Dermis blood vessel endothelial cell (primary cell): ENCODE data around the gene NOL11. TPM values are rescaled to one million over a fixed set of nuclear protein-coding genes. Genes with fewer than 3 reads are reported as not detected.
A peak's percentile ranks its signal among the peaks of the same experiment; 100 is the strongest.
"Not testable (repeated sequence)": the region's sequence is repeated elsewhere in the genome, so short reads cannot be mapped to it uniquely, and the experiment has no call there.

Experiments
- DNase-seq: peaks from one replicate; pipeline ENCODE4 v3.0.0; 2010
- total RNA-seq: library from RNA; depleted of rRNA; stranded (reverse); fragments of >200 nt; gene quantifications from 2 replicates; pipeline ENCODE4 v1.2.3, GENCODE V29; 2014

NOL11 gene
- total RNA-seq: 32.3 and 45.8 TPM in 2 replicates

GRCh38 chr17:67717624-67718324 lies at the start of gene NOL11:
Gene NOL11, plus strand, starts transcription at chr17:67717936. Its CDS starts 12 bp downstream, at chr17:67717948.
- peak; percentile 100 for DNase-seq

- peak; percentile 5 for DNase-seq
Observed at GRCh38 chr17:67671493-67671892, 46.2 kb upstream of the NOL11 start.

GRCh38 chr17:67672592-67673335 lies 45.0 kb upstream of the NOL11 start:
- no peak for DNase-seq

- peak; percentile 7 for DNase-seq
Observed at GRCh38 chr17:67675481-67675880, 42.3 kb upstream of the NOL11 start.

- DNase-seq: no peak
Observed at GRCh38 chr17:67676305-67676704, 41.4 kb upstream of the NOL11 start.

- DNase-seq: no peak
Observed at GRCh38 chr17:67678414-67678813, 39.3 kb upstream of the NOL11 start.

- DNase-seq: no peak
Observed at GRCh38 chr17:67679225-67679624, 38.5 kb upstream of the NOL11 start.

- DNase-seq: no peak
Observed at GRCh38 chr17:67679721-67680120, 38.0 kb upstream of the NOL11 start.

GRCh38 chr17:67680445-67681224 lies 37.1 kb upstream of the NOL11 start:
- no peak for DNase-seq

- DNase-seq: no peak
Observed at GRCh38 chr17:67682196-67682595, 35.5 kb upstream of the NOL11 start.

GRCh38 chr17:67685351-67685750 lies 32.4 kb upstream of the NOL11 start:
- no peak for DNase-seq

- no peak for DNase-seq
Observed at GRCh38 chr17:67686241-67686640, 31.5 kb upstream of the NOL11 start.

- DNase-seq: no peak
Observed at GRCh38 chr17:67687511-67687910, 30.2 kb upstream of the NOL11 start.

- peak; percentile 80 for DNase-seq
Observed at GRCh38 chr17:67689534-67690177, 28.1 kb upstream of the NOL11 start.

GRCh38 chr17:67693811-67694210 lies 23.9 kb upstream of the NOL11 start:
- DNase-seq: no peak

- DNase-seq: no peak
Observed at GRCh38 chr17:67696347-67696746, 21.4 kb upstream of the NOL11 start.

GRCh38 chr17:67696853-67697498 lies 20.8 kb upstream of the NOL11 start:
- DNase-seq: no peak

GRCh38 chr17:67700037-67700724 lies 17.6 kb upstream of the NOL11 start:
- DNase-seq: no peak

- DNase-seq: no peak
Observed at GRCh38 chr17:67700725-67701119, 17.0 kb upstream of the NOL11 start.

- not testable (repeated sequence) for DNase-seq
Observed at GRCh38 chr17:67702861-67703260, 14.9 kb upstream of the NOL11 start.

- no peak for DNase-seq
Observed at GRCh38 chr17:67707442-67707841, 10.3 kb upstream of the NOL11 start.

- no peak for DNase-seq
Observed at GRCh38 chr17:67708378-67708777, 9.4 kb upstream of the NOL11 start.
